ENCODE results near the gene ARL14. TPM values are rescaled to one million over a fixed set of nuclear protein-coding genes. Genes with fewer than 3 reads are reported as not detected.

Gene ARL14
- total RNA-seq, 4 donors from 2014 or later, result not detected

GRCh38 chr3:160665231-160665630, 11.7 kb upstream of the ARL14 start:
- H3K27me3 ChIP-seq, result no peaks in the 10 kb centered on the region
- WGBS, 2 donors, result 93 to 97% methylated on average over 3 of the region's 3 CpGs
- TF ChIP-seq POLR2A (IDR thresholded peaks at IDR 0.05), result no peak
- no peak for TF ChIP-seq EP300 (IDR thresholded peaks at IDR 0.05)
- no peak for TF ChIP-seq CTCF (IDR thresholded peaks at IDR 0.05)

GRCh38 chr3:160665784-160666526, 11.0 kb upstream of the ARL14 start:
- TF ChIP-seq CTCF (IDR thresholded peaks at IDR 0.05), result no peak
- no peak for TF ChIP-seq POLR2A (IDR thresholded peaks at IDR 0.05)
- no peak for TF ChIP-seq EP300 (IDR thresholded peaks at IDR 0.05)
- DNase-seq (ENCODE audit: low spot score in 2 of 2), result no peak
- Histone ChIP-seq H3K4me3 (no peak overlapping the region), H3K36me3 (no peaks in the 10 kb centered on the region), H3K9me3 (no peaks in the 10 kb centered on the region), H3K27me3 (no peaks in the 10 kb centered on the region), H3K4me1 (no peaks in the 10 kb centered on the region), H3K27ac (no peak overlapping the region)
- WGBS, 2 donors, result 60 to 65% methylated on average over 4 of the region's 4 CpGs

More at GRCh38 chr3:160665231-160665630, 11.7 kb upstream of the ARL14 start:
- no peak overlapping the region for H3K27ac ChIP-seq
- H3K36me3 ChIP-seq, result no peaks in the 10 kb centered on the region
- H3K4me1 ChIP-seq, result no peaks in the 10 kb centered on the region
- DNase-seq (ENCODE audit: low spot score in 2 of 2), result no peak
- no peak overlapping the region for H3K4me3 ChIP-seq
- H3K9me3 ChIP-seq, result no peaks in the 10 kb centered on the region

GRCh38 chr3:160667452-160667851, 9.5 kb upstream of the ARL14 start:
- DNase-seq (ENCODE audit: low spot score in 2 of 2), result no peak
- TF ChIP-seq CTCF (IDR thresholded peaks at IDR 0.05) (no peak), EP300 (IDR thresholded peaks at IDR 0.05) (no peak), POLR2A (IDR thresholded peaks at IDR 0.05) (no peak)

GRCh38 chr3:160668454-160668853, 8.5 kb upstream of the ARL14 start:
- H3K36me3 ChIP-seq, result no peaks in the 10 kb centered on the region
- DNase-seq (ENCODE audit: low spot score in 2 of 2), result no peak
- no peaks in the 10 kb centered on the region for H3K4me1 ChIP-seq
- TF ChIP-seq CTCF (IDR thresholded peaks at IDR 0.05) (no peak), POLR2A (IDR thresholded peaks at IDR 0.05) (no peak), EP300 (IDR thresholded peaks at IDR 0.05) (no peak)
- no peaks in the 10 kb centered on the region for H3K9me3 ChIP-seq
- no peak overlapping the region for H3K4me3 ChIP-seq
- no peak overlapping the region for H3K27ac ChIP-seq
- H3K27me3 ChIP-seq, result no peaks in the 10 kb centered on the region

More at GRCh38 chr3:160667452-160667851, 9.5 kb upstream of the ARL14 start:
- Histone ChIP-seq H3K4me1 (no peaks in the 10 kb centered on the region), H3K36me3 (no peaks in the 10 kb centered on the region), H3K9me3 (no peaks in the 10 kb centered on the region), H3K27me3 (no peaks in the 10 kb centered on the region), H3K4me3 (no peak overlapping the region), H3K27ac (no peak overlapping the region)

GRCh38 chr3:160671231-160671630, 5.7 kb upstream of the ARL14 start:
- H3K36me3 ChIP-seq, result no peaks in the 10 kb centered on the region
- no peaks in the 10 kb centered on the region for H3K4me1 ChIP-seq
- H3K27me3 ChIP-seq, result no peaks in the 10 kb centered on the region
- no peaks in the 10 kb centered on the region for H3K9me3 ChIP-seq
- H3K27ac ChIP-seq, result no peak overlapping the region
- DNase-seq (ENCODE audit: low spot score in 2 of 2), result no peak
- no peak overlapping the region for H3K4me3 ChIP-seq
- no peak for TF ChIP-seq POLR2A (IDR thresholded peaks at IDR 0.05)
- no peak for TF ChIP-seq CTCF (IDR thresholded peaks at IDR 0.05)
- TF ChIP-seq EP300 (IDR thresholded peaks at IDR 0.05), result no peak
- WGBS, 2 donors, result 79 to 84% methylated on average over 6 of the region's 6 CpGs

Data from tibial nerve (tissue), 4 donors.